K562 (cell line): ENCODE measurements around the gene ZDHHC24. TPM values are rescaled to one million over a fixed set of nuclear protein-coding genes. Genes with fewer than 3 reads are reported as not detected.

Experiments
- ARID2 ChIP-seq: fragments of 450-650 bp; IDR thresholded peaks from 2 replicates; pipeline ENCODE4 v1.6.1; 2017; ENCODE audit warnings: antibody characterized with exemption, mild to moderate bottlenecking
- CHD2 ChIP-seq: IDR thresholded peaks from 2 replicates; pipeline ENCODE4 v1.6.1; 2011; ENCODE audit warnings: low read depth, low read length
- ETS1 ChIP-seq: conservative IDR thresholded peaks from 2 replicates; pipeline ENCODE4 v1.6.1; 2011; ENCODE audit warnings: low read depth, mild to moderate bottlenecking, low read length; ENCODE audit not compliant: control insufficient read depth
- HEY1 ChIP-seq: fragments of 250-450 bp; sonication (Bioruptor Pico); IDR thresholded peaks from 2 replicates; pipeline ENCODE4 v1.5.0; 2020; ENCODE audit warnings: mild to moderate bottlenecking, moderate library complexity, borderline replicate concordance
- IRF1 ChIP-seq: sonication (generic); formaldehyde crosslinking; IDR thresholded peaks from 2 replicates; pipeline ENCODE4 v1.8.0; 2022; ENCODE audit warnings: missing genetic modification reagents, mild to moderate bottlenecking, borderline replicate concordance
- KLF13 ChIP-seq: fragments of 450-650 bp; IDR thresholded peaks from 2 replicates; pipeline ENCODE4 v1.6.1; 2016; ENCODE audit warnings: missing genetic modification characterization, low read depth, mild to moderate bottlenecking, missing compliant biosample characterization, moderate library complexity, borderline replicate concordance
- MAZ ChIP-seq, 2 experiments: fragments of 450-650 bp in 1 of 2; sonication (generic) in 1 of 2; formaldehyde crosslinking; IDR thresholded peaks in 1 of 2; conservative IDR thresholded peaks in 1 of 2; 2 replicates each; pipeline versions ENCODE4 v1.4.0 to v1.5.0; 2020; ENCODE audit warnings: mild to moderate bottlenecking in 1 of 2, missing genetic modification reagents in 1 of 2
- MXI1 ChIP-seq: IDR thresholded peaks from 2 replicates; pipeline ENCODE4 v1.6.1; 2011; ENCODE audit warnings: low read depth, mild to moderate bottlenecking, improper control_type of control experiment, low read length
- NR2C1 ChIP-seq, 2 experiments: fragments of 450-650 bp; IDR thresholded peaks; 2 replicates each; pipeline ENCODE4 v1.6.1; 2017; ENCODE audit warnings: mild to moderate bottlenecking in 2 of 2, antibody characterized with exemption in 1 of 2, inconsistent platforms in 1 of 2, missing compliant biosample characterization in 1 of 2, missing genetic modification characterization in 1 of 2
- OTX1 ChIP-seq: fragments of 450-650 bp; formaldehyde crosslinking; IDR thresholded peaks from 2 replicates; pipeline ENCODE4 v1.4.0; 2022; ENCODE audit warnings: mild to moderate bottlenecking
- SAFB ChIP-seq: fragments of 200-400 bp; formaldehyde crosslinking; IDR thresholded peaks from 2 replicates; pipeline ENCODE4 v1.6.1; 2017; ENCODE audit warnings: low read depth, low read length, borderline replicate concordance
- SMARCA4 ChIP-seq: fragments of 450-650 bp; IDR thresholded peaks from 2 replicates; pipeline ENCODE4 v1.6.1; 2016
- SOX6 ChIP-seq: fragments of 450-650 bp; IDR thresholded peaks from 2 replicates; pipeline ENCODE4 v1.6.1; 2014; ENCODE audit warnings: mild to moderate bottlenecking
- SREBF2 ChIP-seq: sonication (generic); formaldehyde crosslinking; IDR thresholded peaks from 2 replicates; pipeline ENCODE4 v1.4.0; 2020; ENCODE audit warnings: mild to moderate bottlenecking, missing genetic modification reagents
- TRIM24 ChIP-seq, 2 experiments: fragments of 450-650 bp; IDR thresholded peaks; 2 replicates each; pipeline ENCODE4 v1.6.1; 2016
- WHSC1 ChIP-seq: IDR thresholded peaks from one replicate; pipeline ENCODE4 v1.6.1; 2012; ENCODE audit warnings: low read length, control low read depth, inconsistent platforms
- XRCC4 ChIP-seq: IDR thresholded peaks from one replicate; pipeline ENCODE4 v1.6.1; 2011; ENCODE audit not compliant: insufficient read depth, insufficient read length; ENCODE audit errors: extremely low read depth
- ZBTB7A ChIP-seq: IDR thresholded peaks from 2 replicates; pipeline ENCODE4 v1.6.1; 2011; ENCODE audit warnings: low read depth, mild to moderate bottlenecking, low read length, moderate library complexity, borderline replicate concordance; ENCODE audit not compliant: control insufficient read depth
- ZKSCAN1 ChIP-seq: fragments of 150-350 bp; IDR thresholded peaks from 2 replicates; pipeline ENCODE4 v1.6.1; 2016; ENCODE audit warnings: low read depth, low read length
- ZKSCAN8 ChIP-seq: fragments of 200-800 bp; sonication (Bioruptor generic); IDR thresholded peaks from 2 replicates; pipeline ENCODE4 v1.6.1; 2016; ENCODE audit warnings: missing genetic modification characterization, missing compliant biosample characterization
- ZNF134 ChIP-seq: fragments of 250-450 bp; sonication (Bioruptor Pico); conservative IDR thresholded peaks from 2 replicates; pipeline ENCODE4 v1.4.0; 2020
- ZNF212 ChIP-seq: fragments of 450-650 bp; formaldehyde crosslinking; IDR thresholded peaks from 2 replicates; pipeline ENCODE4 v1.4.0; 2020; ENCODE audit warnings: mild to moderate bottlenecking
- polyA plus RNA-seq, 8 experiments: library from polyadenylated mRNA; depleted of rRNA in 4 of 8; stranded (reverse) in 5 of 8; unstranded in 3 of 8; fragments of >200 nt; fragmentation: Nextera tagmentation in 2 of 8; fragmentation: Illumina TruSeq in 1 of 8; extraction: Ambion mirVana in 2 of 8; extraction: Trizol in 1 of 8; gene quantifications; 2 replicates each; pipeline versions ENCODE4 v1.2.1 to v1.2.3, GENCODE V29; 2011 to 2014; ENCODE audit warnings: inconsistent platforms in 1 of 8, missing spikeins in 1 of 8
- total RNA-seq, 7 experiments: library from RNA; depleted of rRNA in 6 of 7; stranded (reverse); fragments of >200 nt in 6 of 7; fragmentation: Illumina TruSeq in 2 of 7; extraction: Trizol in 2 of 7; gene quantifications; 2 replicates each; pipeline versions ENCODE4 v1.2.1 to v1.2.3, GENCODE V29; 2011 to 2021; ENCODE audit warnings: low replicate concordance in 1 of 7
- TF ChIP-seq, protein P1 (sequence below): fragments of 250-450 bp; sonication (Bioruptor Pico); IDR thresholded peaks from 2 replicates; pipeline ENCODE4 v1.4.0; 2020; ENCODE audit warnings: mild to moderate bottlenecking, moderate library complexity, borderline replicate concordance
- TF ChIP-seq, protein P2 (sequence below): fragments of 450-650 bp; formaldehyde crosslinking; IDR thresholded peaks from 2 replicates; pipeline ENCODE4 v1.4.0; 2022; ENCODE audit warnings: missing genetic modification characterization

The ZDHHC24 gene
- total and polyA plus RNA-seq, 9 of the 15 experiments (the other 6 are each of a cell fraction or from before 2014, with no cell fraction given) = 0.45 to 11.2 (median 2.7) TPM

DNA sequence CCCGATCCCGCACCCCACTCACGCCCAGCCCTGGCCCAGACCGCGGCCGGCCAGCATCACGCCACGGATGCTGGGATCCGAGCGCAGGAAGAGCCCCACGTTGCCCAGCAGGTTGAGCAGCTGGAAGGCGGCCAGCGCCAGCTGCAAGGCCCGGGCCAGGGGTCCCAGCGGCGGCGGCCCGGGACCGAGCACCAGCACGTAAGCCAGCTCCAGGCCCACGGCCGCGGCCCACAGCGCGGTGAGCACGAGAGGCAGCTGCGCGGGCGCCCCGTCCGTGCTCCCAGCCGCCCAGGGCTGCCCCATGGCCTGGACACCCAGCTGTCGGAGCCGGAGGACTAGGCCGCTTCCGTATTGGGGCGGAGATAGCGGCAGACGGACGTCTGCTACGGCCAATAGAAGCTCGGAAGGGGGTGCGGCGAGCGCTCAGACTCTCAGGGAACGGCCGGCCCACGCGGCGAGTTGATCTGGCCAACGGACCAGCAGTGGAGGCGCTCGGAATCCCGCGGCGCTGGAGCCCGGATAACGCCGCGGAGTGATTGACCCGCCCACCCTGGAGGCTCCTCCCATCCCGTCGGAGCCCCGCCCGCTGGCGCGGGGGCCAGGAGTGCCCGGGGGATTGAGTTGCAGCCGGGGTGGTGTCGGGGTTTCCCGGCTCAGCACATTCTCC, at the start of gene ZDHHC24 (continued):
- TF ChIP-seq KLF13 (tag) = no peak
- TF ChIP-seq TRIM24 (IDR thresholded peaks at IDR 0.05) = no peak
- TF ChIP-seq SREBF2 (CRISPR knock-in tag) = no peak
- TF ChIP-seq MAZ (CRISPR knock-in tag; conservative IDR thresholded peaks at IDR 0.05 in 1 of 2, IDR thresholded peaks at IDR 0.05 in 1 of 2) = peak; percentile 73 to 88
- TF ChIP-seq SAFB = peak; percentile 79
- no peak for TF ChIP-seq ARID2
- TF ChIP-seq ZBTB7A = peak; percentile 52; the same call in 1 of the 2 replicates
- TF ChIP-seq ZKSCAN1 = 0 out of 2 replicates have a peak, but pooled peaks have one; percentile 11
- peak; percentile 82 for TF ChIP-seq ETS1
- TF ChIP-seq HEY1 (CRISPR knock-in tag) = no peak
- no peak for TF ChIP-seq SMARCA4
- no peak for TF ChIP-seq NR2C1 (IDR thresholded peaks at IDR 0.05)
- no peak for TF ChIP-seq NR2C1 (tag; IDR thresholded peaks at IDR 0.05)
- TF ChIP-seq SOX6 = no peak
- TF ChIP-seq ZNF212 = no peak
- no peak for TF ChIP-seq ZNF134
- no peak for TF ChIP-seq ZKSCAN8 (CRISPR knock-in tag)
- peak; percentile 69 for TF ChIP-seq MXI1
- TF ChIP-seq OTX1 (CRISPR knock-in tag) = no peak
- TF ChIP-seq IRF1 (CRISPR knock-in tag) = no peak
- peak; percentile 71 for TF ChIP-seq CHD2
- TF ChIP-seq, protein P1, sequence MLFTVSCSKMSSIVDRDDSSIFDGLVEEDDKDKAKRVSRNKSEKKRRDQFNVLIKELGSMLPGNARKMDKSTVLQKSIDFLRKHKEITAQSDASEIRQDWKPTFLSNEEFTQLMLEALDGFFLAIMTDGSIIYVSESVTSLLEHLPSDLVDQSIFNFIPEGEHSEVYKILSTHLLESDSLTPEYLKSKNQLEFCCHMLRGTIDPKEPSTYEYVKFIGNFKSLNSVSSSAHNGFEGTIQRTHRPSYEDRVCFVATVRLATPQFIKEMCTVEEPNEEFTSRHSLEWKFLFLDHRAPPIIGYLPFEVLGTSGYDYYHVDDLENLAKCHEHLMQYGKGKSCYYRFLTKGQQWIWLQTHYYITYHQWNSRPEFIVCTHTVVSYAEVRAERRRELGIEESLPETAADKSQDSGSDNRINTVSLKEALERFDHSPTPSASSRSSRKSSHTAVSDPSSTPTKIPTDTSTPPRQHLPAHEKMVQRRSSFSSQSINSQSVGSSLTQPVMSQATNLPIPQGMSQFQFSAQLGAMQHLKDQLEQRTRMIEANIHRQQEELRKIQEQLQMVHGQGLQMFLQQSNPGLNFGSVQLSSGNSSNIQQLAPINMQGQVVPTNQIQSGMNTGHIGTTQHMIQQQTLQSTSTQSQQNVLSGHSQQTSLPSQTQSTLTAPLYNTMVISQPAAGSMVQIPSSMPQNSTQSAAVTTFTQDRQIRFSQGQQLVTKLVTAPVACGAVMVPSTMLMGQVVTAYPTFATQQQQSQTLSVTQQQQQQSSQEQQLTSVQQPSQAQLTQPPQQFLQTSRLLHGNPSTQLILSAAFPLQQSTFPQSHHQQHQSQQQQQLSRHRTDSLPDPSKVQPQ (CRISPR knock-in tag) = no peak
- TF ChIP-seq, protein P2, sequence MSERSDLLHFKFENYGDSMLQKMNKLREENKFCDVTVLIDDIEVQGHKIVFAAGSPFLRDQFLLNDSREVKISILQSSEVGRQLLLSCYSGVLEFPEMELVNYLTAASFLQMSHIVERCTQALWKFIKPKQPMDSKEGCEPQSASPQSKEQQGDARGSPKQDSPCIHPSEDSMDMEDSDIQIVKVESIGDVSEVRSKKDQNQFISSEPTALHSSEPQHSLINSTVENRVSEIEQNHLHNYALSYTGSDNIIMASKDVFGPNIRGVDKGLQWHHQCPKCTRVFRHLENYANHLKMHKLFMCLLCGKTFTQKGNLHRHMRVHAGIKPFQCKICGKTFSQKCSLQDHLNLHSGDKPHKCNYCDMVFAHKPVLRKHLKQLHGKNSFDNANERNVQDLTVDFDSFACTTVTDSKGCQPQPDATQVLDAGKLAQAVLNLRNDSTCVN (CRISPR knock-in tag) = no peak
- TF ChIP-seq XRCC4 = no peak
- TF ChIP-seq WHSC1 = no peak
